Activated naive CD8-positive, alpha-beta T cell treated with anti-CD3 and anti-CD28 coated beads for 36 hours (primary cell): ENCODE measurements around the gene PSME1. TPM values are rescaled to one million over a fixed set of nuclear protein-coding genes. Genes with fewer than 3 reads are reported as not detected.

ENCODE experiments used
- DNase-seq: peaks from one replicate; pipeline ENCODE4 v3.0.0; 2021
- H3K27ac Mint-ChIP-seq: one replicate; pipeline ENCODE4 v1.8.0; 2022; ENCODE audit warnings: mild to moderate bottlenecking, moderate library complexity, mixed read lengths
- H3K27me3 Mint-ChIP-seq: one replicate; pipeline ENCODE4 v1.8.0; 2022; ENCODE audit warnings: mild to moderate bottlenecking, mixed read lengths
- H3K36me3 Mint-ChIP-seq: one replicate; pipeline ENCODE4 v1.8.0; 2021; ENCODE audit warnings: mild to moderate bottlenecking, mixed read lengths
- H3K4me1 Mint-ChIP-seq: one replicate; pipeline ENCODE4 v1.8.0; 2021; ENCODE audit warnings: mixed read lengths
- H3K4me3 Mint-ChIP-seq: one replicate; pipeline ENCODE4 v1.8.0; 2022; ENCODE audit warnings: mild to moderate bottlenecking, moderate library complexity, mixed read lengths
- H3K9me3 Mint-ChIP-seq: one replicate; pipeline ENCODE4 v1.8.0; 2022; ENCODE audit warnings: mixed read lengths
- total RNA-seq, 2 experiments: library from RNA; stranded (reverse); gene quantifications; one replicate each; pipeline ENCODE4 v1.2.3, GENCODE V29; 2021

The PSME1 gene
- total RNA-seq, 2 experiments from 2014 or later = 476 to 479 TPM

DNA sequence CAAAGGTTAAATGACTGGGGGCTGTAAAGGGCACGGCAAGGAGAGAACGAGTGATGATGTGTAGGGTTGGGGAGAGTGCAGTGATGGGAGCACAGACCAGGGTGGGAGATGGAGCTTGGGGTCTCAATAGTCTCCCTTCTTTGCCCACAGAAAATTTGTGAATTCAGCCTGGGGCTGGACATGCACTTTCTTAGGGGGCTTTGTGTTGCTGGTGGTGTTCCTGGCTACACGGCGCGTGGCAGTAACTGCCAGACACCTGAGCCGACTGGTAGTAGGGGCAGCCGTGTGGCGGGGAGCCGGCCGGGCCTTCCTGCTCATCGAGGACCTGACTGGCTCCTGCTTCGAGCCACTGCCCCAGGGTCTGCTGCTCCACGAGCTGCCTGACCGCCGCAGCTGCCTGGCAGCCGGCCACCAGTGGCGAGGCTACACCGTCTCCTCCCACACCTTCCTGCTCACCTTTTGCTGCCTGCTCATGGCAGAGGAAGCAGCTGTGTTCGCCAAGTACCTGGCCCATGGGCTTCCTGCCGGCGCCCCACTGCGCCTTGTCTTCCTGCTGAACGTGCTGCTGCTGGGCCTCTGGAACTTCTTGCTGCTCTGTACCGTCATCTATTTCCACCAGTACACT, 3.8 kb upstream of the PSME1 start:
- Mint-ChIP-seq H3K27ac (peak overlapping the region; percentile 89), H3K9me3 (no peaks in the 10 kb centered on the region), H3K27me3 (no peaks in the 10 kb centered on the region), H3K36me3 (peaks cover 10% of the 10 kb centered on the region), H3K4me3 (peak overlapping the region; percentile 22), H3K4me1 (peaks cover 31% of the 10 kb centered on the region)
- peak; percentile 43 for DNase-seq

- H3K4me1 Mint-ChIP-seq = peaks cover 36% of the 10 kb centered on the region
- no peak for DNase-seq
- H3K27ac Mint-ChIP-seq = peak overlapping the region; percentile 89
- no peaks in the 10 kb centered on the region for H3K27me3 Mint-ChIP-seq
- peak overlapping the region; percentile 22 for H3K4me3 Mint-ChIP-seq
- no peaks in the 10 kb centered on the region for H3K9me3 Mint-ChIP-seq
- peaks cover 12% of the 10 kb centered on the region for H3K36me3 Mint-ChIP-seq
Measured at GRCh38 chr14:24132976-24133375, 3.0 kb upstream of the PSME1 start.

GRCh38 chr14:24133735-24134134, 2.3 kb upstream of the PSME1 start:
- DNase-seq = no peak
- peaks cover 41% of the 10 kb centered on the region for H3K4me1 Mint-ChIP-seq
- H3K9me3 Mint-ChIP-seq = no peaks in the 10 kb centered on the region
- peaks cover 20% of the 10 kb centered on the region for H3K36me3 Mint-ChIP-seq
- no peak overlapping the region for H3K27ac Mint-ChIP-seq
- no peaks in the 10 kb centered on the region for H3K27me3 Mint-ChIP-seq
- no peak overlapping the region for H3K4me3 Mint-ChIP-seq

- no peaks in the 10 kb centered on the region for H3K27me3 Mint-ChIP-seq
- DNase-seq = no peak
- H3K4me3 Mint-ChIP-seq = peak overlapping the region; percentile 94
- peaks cover 32% of the 10 kb centered on the region for H3K36me3 Mint-ChIP-seq
- H3K4me1 Mint-ChIP-seq = peaks cover 53% of the 10 kb centered on the region
- H3K9me3 Mint-ChIP-seq = no peaks in the 10 kb centered on the region
- H3K27ac Mint-ChIP-seq = peak overlapping the region; percentile 79
Measured at GRCh38 chr14:24135584-24135833, 485 bp upstream of the PSME1 start.

DNA sequence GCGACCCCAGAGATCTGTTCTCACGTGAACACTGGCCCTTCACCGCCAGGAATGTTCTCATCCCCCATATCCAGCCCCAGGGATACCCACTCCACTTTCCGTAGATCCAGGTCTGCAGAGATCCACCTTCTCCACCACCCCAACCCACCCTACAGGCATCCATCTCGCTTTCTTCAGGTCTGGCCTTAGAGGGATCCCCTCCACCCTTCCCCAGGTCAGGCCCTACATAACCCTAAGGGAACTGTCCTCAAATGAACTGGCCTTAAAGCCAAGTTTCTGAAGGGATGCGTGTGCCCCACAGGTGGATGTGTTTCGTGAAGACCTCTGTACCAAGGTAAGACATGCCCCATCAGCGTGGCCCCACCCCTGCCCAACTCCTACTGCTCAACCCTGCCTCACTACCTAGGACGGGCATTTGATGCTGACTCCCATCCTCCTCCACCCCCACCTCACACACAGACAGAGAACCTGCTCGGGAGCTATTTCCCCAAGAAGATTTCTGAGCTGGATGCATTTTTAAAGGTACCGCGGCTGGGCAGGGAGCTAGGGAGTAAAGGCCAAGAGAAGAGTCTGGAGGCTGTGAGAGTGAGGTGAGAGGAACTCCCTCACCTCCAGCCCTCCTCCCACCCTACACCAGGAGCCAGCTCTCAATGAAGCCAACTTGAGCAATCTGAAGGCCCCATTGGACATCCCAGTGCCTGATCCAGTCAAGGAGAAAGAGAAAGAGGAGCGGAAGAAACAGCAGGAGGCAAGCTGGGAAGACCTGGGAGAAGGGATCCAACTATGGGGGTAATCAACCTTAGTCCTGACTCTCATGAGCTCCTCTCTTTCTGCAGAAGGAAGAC, 912 bp downstream of the PSME1 start:
- H3K4me3 Mint-ChIP-seq = peak overlapping the region; percentile 94
- no peaks in the 10 kb centered on the region for H3K27me3 Mint-ChIP-seq
- peak overlapping the region; percentile 92 for H3K27ac Mint-ChIP-seq
- peaks cover 54% of the 10 kb centered on the region for H3K4me1 Mint-ChIP-seq
- no peak for DNase-seq
- peaks cover 39% of the 10 kb centered on the region for H3K36me3 Mint-ChIP-seq
- no peaks in the 10 kb centered on the region for H3K9me3 Mint-ChIP-seq

GRCh38 chr14:24137529-24138395, 1.8 kb downstream of the PSME1 start:
- no peaks in the 10 kb centered on the region for H3K9me3 Mint-ChIP-seq
- H3K4me1 Mint-ChIP-seq = peaks cover 48% of the 10 kb centered on the region
- no peaks in the 10 kb centered on the region for H3K27me3 Mint-ChIP-seq
- no peak for DNase-seq
- H3K4me3 Mint-ChIP-seq = peak overlapping the region; percentile 94
- peak overlapping the region; percentile 92 for H3K27ac Mint-ChIP-seq
- H3K36me3 Mint-ChIP-seq = peaks cover 44% of the 10 kb centered on the region

GRCh38 chr14:24138396-24139271, 2.6 kb downstream of the PSME1 start:
- Mint-ChIP-seq H3K4me3 (peak overlapping the region; percentile 96), H3K9me3 (no peaks in the 10 kb centered on the region), H3K4me1 (peaks cover 52% of the 10 kb centered on the region), H3K27ac (peak overlapping the region; percentile 77), H3K27me3 (no peaks in the 10 kb centered on the region), H3K36me3 (peaks cover 53% of the 10 kb centered on the region)
- DNase-seq = no peak

- Mint-ChIP-seq H3K27ac (peak overlapping the region; percentile 77), H3K27me3 (no peaks in the 10 kb centered on the region), H3K36me3 (peaks cover 57% of the 10 kb centered on the region), H3K9me3 (no peaks in the 10 kb centered on the region), H3K4me1 (peaks cover 59% of the 10 kb centered on the region), H3K4me3 (peak overlapping the region; percentile 96)
- peak; percentile 38 for DNase-seq
Measured at GRCh38 chr14:24139272-24139934, 3.4 kb downstream of the PSME1 start.

DNA sequence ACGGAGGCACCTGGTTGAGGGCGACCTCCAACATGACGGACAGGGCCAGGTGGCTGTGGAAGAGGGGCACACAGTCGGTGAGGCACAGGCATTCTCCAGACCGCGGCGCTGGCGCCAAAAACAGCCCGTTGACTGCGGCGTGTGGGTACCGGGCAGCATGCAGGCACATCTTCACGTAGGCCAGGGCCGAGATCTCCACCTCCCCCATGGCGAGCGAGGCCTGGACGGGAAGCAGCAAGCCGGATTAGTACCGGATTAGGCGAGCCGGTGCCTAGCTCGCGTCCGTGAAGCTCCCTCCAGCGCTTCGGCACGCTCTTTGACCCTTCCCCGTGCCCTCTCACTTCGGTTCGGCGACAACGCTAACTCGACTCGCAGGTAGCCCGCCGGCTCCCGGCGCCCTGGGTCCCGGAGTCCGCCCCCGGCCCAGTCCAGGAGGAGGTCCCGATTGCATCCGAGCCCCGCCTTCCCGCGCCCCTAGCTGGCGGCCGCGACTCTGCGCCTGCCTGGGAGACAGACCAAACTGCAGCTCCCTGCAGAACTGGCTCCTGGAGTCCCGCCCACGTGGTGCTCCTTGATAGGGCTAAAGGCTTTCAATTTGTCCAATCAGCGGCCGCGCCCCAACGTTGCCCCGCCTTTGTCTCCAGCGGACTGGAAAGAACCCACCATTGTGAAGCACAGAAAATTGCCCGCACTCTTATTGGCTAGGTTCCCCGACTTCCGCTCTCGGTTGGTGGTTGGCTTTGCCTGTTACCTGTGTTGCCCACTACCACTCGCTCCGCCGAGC, 5.3 kb downstream of the PSME1 start, which contains the start of gene EMC9:
Gene EMC9, minus strand, starts transcription at position 495 of the 784 bp plus-strand sequence. Its CDS starts 287 bp downstream, at position 208.
- peak within 1 kb of the TSS; percentile 92 for H3K27ac Mint-ChIP-seq
- H3K27me3 Mint-ChIP-seq = no peaks in the 10 kb centered on the region
- peaks cover 76% of the 10 kb centered on the region for H3K36me3 Mint-ChIP-seq
- peaks cover 66% of the 10 kb centered on the region for H3K4me1 Mint-ChIP-seq
- peak within 1 kb of the TSS; percentile 96 for H3K4me3 Mint-ChIP-seq
- no peaks in the 10 kb centered on the region for H3K9me3 Mint-ChIP-seq
- DNase-seq = peak; percentile 99

- Mint-ChIP-seq H3K9me3 (no peaks in the 10 kb centered on the region), H3K4me3 (no peak overlapping the region), H3K27me3 (no peaks in the 10 kb centered on the region), H3K27ac (peak overlapping the region; percentile 54), H3K36me3 (peaks cover 65% of the 10 kb centered on the region), H3K4me1 (peaks cover 52% of the 10 kb centered on the region)
- no peak for DNase-seq
Measured at GRCh38 chr14:24143511-24143910, 7.5 kb downstream of the PSME1 start.

- Mint-ChIP-seq H3K4me3 (peak overlapping the region; percentile 97), H3K27ac (peak overlapping the region; percentile 76), H3K27me3 (no peaks in the 10 kb centered on the region), H3K4me1 (peaks cover 50% of the 10 kb centered on the region), H3K36me3 (peaks cover 62% of the 10 kb centered on the region), H3K9me3 (no peaks in the 10 kb centered on the region)
- no peak for DNase-seq
Measured at GRCh38 chr14:24144451-24144850, 8.5 kb downstream of the PSME1 start.

- H3K9me3 Mint-ChIP-seq = no peaks in the 10 kb centered on the region
- H3K4me1 Mint-ChIP-seq = peaks cover 51% of the 10 kb centered on the region
- H3K4me3 Mint-ChIP-seq = peak overlapping the region; percentile 97
- no peak for DNase-seq
- H3K27ac Mint-ChIP-seq = peak overlapping the region; percentile 97
- no peaks in the 10 kb centered on the region for H3K27me3 Mint-ChIP-seq
- H3K36me3 Mint-ChIP-seq = peaks cover 63% of the 10 kb centered on the region
Measured at GRCh38 chr14:24145219-24145618, 9.2 kb downstream of the PSME1 start.

GRCh38 chr14:24145690-24146452, 9.9 kb downstream of the PSME1 start:
- no peak for DNase-seq
- Mint-ChIP-seq H3K4me1 (peaks cover 56% of the 10 kb centered on the region), H3K36me3 (peaks cover 64% of the 10 kb centered on the region), H3K27ac (peak overlapping the region; percentile 97), H3K4me3 (peak overlapping the region; percentile 97), H3K9me3 (no peaks in the 10 kb centered on the region), H3K27me3 (no peaks in the 10 kb centered on the region)
